HepG2 (cell line): ENCODE measurements around the gene TBCD. TPM values are rescaled to one million over a fixed set of nuclear protein-coding genes. Genes with fewer than 3 reads are reported as not detected.
A peak's percentile ranks its signal among the peaks of the same experiment; 100 is the strongest.

Experiments
- ATF7-NPFF ChIP-seq: sonication (generic); formaldehyde crosslinking; IDR thresholded peaks from 2 replicates; pipeline ENCODE4 v1.8.1; 2023; ENCODE audit warnings: mild to moderate bottlenecking, low read depth, missing genetic modification reagents, moderate library complexity
- CHD2 ChIP-seq: IDR thresholded peaks from 2 replicates; pipeline ENCODE4 v1.6.1; 2011; ENCODE audit warnings: low read depth, low read length, improper control_type of control experiment
- FLYWCH1 ChIP-seq: sonication (generic); formaldehyde crosslinking; IDR thresholded peaks from 2 replicates; pipeline ENCODE4 v1.8.1; 2023; ENCODE audit warnings: mild to moderate bottlenecking, missing genetic modification reagents
- GPN1 ChIP-seq: sonication (generic); formaldehyde crosslinking; IDR thresholded peaks from 2 replicates; pipeline ENCODE4 v1.5.1; 2020; ENCODE audit warnings: missing genetic modification reagents, borderline replicate concordance
- JUN ChIP-seq: sonication (generic); formaldehyde crosslinking; IDR thresholded peaks from 2 replicates; pipeline ENCODE4 v1.4.0; 2020; ENCODE audit warnings: mild to moderate bottlenecking, missing genetic modification reagents
- JUND ChIP-seq: sonication (generic); formaldehyde crosslinking; IDR thresholded peaks from 2 replicates; pipeline ENCODE4 v1.8.0; 2022; ENCODE audit warnings: mild to moderate bottlenecking, missing genetic modification reagents
- KLF15 ChIP-seq: sonication (generic); formaldehyde crosslinking; IDR thresholded peaks from 2 replicates; pipeline ENCODE4 v1.8.1; 2023; ENCODE audit warnings: borderline replicate concordance, mild to moderate bottlenecking, inconsistent platforms, missing genetic modification reagents, mixed read lengths
- MATR3 ChIP-seq: sonication (generic); formaldehyde crosslinking; IDR thresholded peaks from 2 replicates; pipeline ENCODE4 v1.4.0; 2020; ENCODE audit warnings: missing genetic modification reagents
- MYC ChIP-seq: sonication (generic); formaldehyde crosslinking; IDR thresholded peaks from 2 replicates; pipeline ENCODE4 v1.9.0; 2021; ENCODE audit warnings: missing genetic modification reagents, borderline replicate concordance
- NAIF1 ChIP-seq: sonication (generic); formaldehyde crosslinking; IDR thresholded peaks from 2 replicates; pipeline ENCODE4 v1.5.0; 2020; ENCODE audit warnings: mild to moderate bottlenecking, missing genetic modification reagents, borderline replicate concordance
- NFE2L1 ChIP-seq: sonication (generic); formaldehyde crosslinking; IDR thresholded peaks from 2 replicates; pipeline ENCODE4 v1.4.0; 2020; ENCODE audit warnings: missing genetic modification reagents, mild to moderate bottlenecking, borderline replicate concordance
- NFYC ChIP-seq: IDR thresholded peaks from 2 replicates; pipeline ENCODE4 v1.6.1; 2016; ENCODE audit warnings: missing genetic modification reagents, missing compliant biosample characterization
- RXRB ChIP-seq: IDR thresholded peaks from 2 replicates; pipeline ENCODE4 v1.6.1; 2016; ENCODE audit warnings: borderline replicate concordance, missing genetic modification reagents, missing compliant biosample characterization
- SAFB2 ChIP-seq: sonication (generic); formaldehyde crosslinking; IDR thresholded peaks from 2 replicates; pipeline ENCODE4 v1.5.1; 2020; ENCODE audit warnings: missing genetic modification reagents, low read depth, mild to moderate bottlenecking, borderline replicate concordance
- SAP130 ChIP-seq: IDR thresholded peaks from 2 replicates; pipeline ENCODE4 v1.6.1; 2016; ENCODE audit warnings: low read depth
- ZC3H13 ChIP-seq: sonication (generic); formaldehyde crosslinking; IDR thresholded peaks from 2 replicates; pipeline ENCODE4 v1.8.1; 2023; ENCODE audit warnings: mild to moderate bottlenecking, missing genetic modification reagents, moderate library complexity
- ZFP41 ChIP-seq: sonication (generic); formaldehyde crosslinking; IDR thresholded peaks from 2 replicates; pipeline ENCODE4 v1.4.0; 2020; ENCODE audit warnings: mild to moderate bottlenecking, missing genetic modification reagents, borderline replicate concordance
- ZNF124 ChIP-seq: sonication (generic); formaldehyde crosslinking; IDR thresholded peaks from 2 replicates; pipeline ENCODE4 v1.4.0; 2020; ENCODE audit warnings: missing genetic modification reagents
- ZNF281 ChIP-seq: sonication (generic); formaldehyde crosslinking; IDR thresholded peaks from 2 replicates; pipeline ENCODE4 v1.4.0; 2020; ENCODE audit warnings: missing genetic modification reagents, borderline replicate concordance
- ZNF3 ChIP-seq: IDR thresholded peaks from 2 replicates; pipeline ENCODE4 v1.7.0; 2017; ENCODE audit warnings: inconsistent platforms
- ZNF557 ChIP-seq: sonication (generic); formaldehyde crosslinking; IDR thresholded peaks from 2 replicates; pipeline ENCODE4 v1.4.0; 2020; ENCODE audit warnings: missing genetic modification reagents
- ZNF629 ChIP-seq: sonication (generic); formaldehyde crosslinking; conservative IDR thresholded peaks from 2 replicates; pipeline ENCODE4 v1.5.0; 2020; ENCODE audit warnings: missing genetic modification reagents
- ZNF687 ChIP-seq: sonication (generic); formaldehyde crosslinking; IDR thresholded peaks from 2 replicates; pipeline ENCODE4 v1.5.1; 2020; ENCODE audit warnings: mild to moderate bottlenecking, missing genetic modification reagents, moderate library complexity
- ZNF703 ChIP-seq: sonication (generic); formaldehyde crosslinking; IDR thresholded peaks from 2 replicates; pipeline ENCODE4 v1.5.1; 2020; ENCODE audit warnings: missing genetic modification reagents, mild to moderate bottlenecking, moderate library complexity, borderline replicate concordance
- ZNF766 ChIP-seq: sonication (generic); formaldehyde crosslinking; IDR thresholded peaks from 2 replicates; pipeline ENCODE4 v1.5.0; 2020; ENCODE audit warnings: missing genetic modification reagents, borderline replicate concordance
- ZSCAN29 ChIP-seq: sonication (generic); formaldehyde crosslinking; conservative IDR thresholded peaks from 2 replicates; pipeline ENCODE4 v1.4.0; 2020; ENCODE audit warnings: mild to moderate bottlenecking, missing genetic modification reagents
- polyA plus RNA-seq, 8 experiments: library from polyadenylated mRNA; depleted of rRNA in 3 of 8; stranded (reverse) in 7 of 8; unstranded in 1 of 8; fragments of >200 nt; fragmentation: Illumina TruSeq in 4 of 8; extraction: Trizol in 4 of 8; gene quantifications; 2 replicates each; pipeline versions ENCODE4 v1.2.1 to v1.2.3, GENCODE V29; 2011 to 2016; ENCODE audit warnings: low read depth in 4 of 8, missing spikeins in 1 of 8, mixed read lengths in 1 of 8; ENCODE audit not compliant: insufficient read depth in 1 of 8
- total RNA-seq, 5 experiments: library from RNA; depleted of rRNA; stranded (reverse); fragments of >200 nt; fragmentation: Illumina TruSeq; extraction: Trizol; gene quantifications; 2 replicates each; pipeline ENCODE4 v1.2.3, GENCODE V29; 2016; ENCODE audit warnings: low read depth in 1 of 5

Gene TBCD
- total and polyA plus RNA-seq, 2 of the 13 experiments (the other 11 are each of a cell fraction or from before 2014, with no cell fraction given) = 33.9 to 54.8 TPM

- TF ChIP-seq ZNF281 (CRISPR knock-in tag) = no peak
- no peak for TF ChIP-seq NAIF1 (CRISPR knock-in tag)
- TF ChIP-seq SAP130 (CRISPR knock-in tag) = no peak
- no peak for TF ChIP-seq ZNF124 (CRISPR knock-in tag)
- TF ChIP-seq ATF7-NPFF (CRISPR knock-in tag) = no peak
- no peak for TF ChIP-seq CHD2
- TF ChIP-seq NFYC (CRISPR knock-in tag) = no peak
- TF ChIP-seq ZC3H13 = no peak
- TF ChIP-seq MYC = peak; percentile 70; the same call in 1 of the 2 replicates
- TF ChIP-seq KLF15 (CRISPR knock-in tag) = no peak
- no peak for TF ChIP-seq FLYWCH1 (CRISPR knock-in tag)
- no peak for TF ChIP-seq ZFP41
- TF ChIP-seq SAFB2 = no peak
- TF ChIP-seq ZNF703 (CRISPR knock-in tag) = no peak
- no peak for TF ChIP-seq JUN
- no peak for TF ChIP-seq ZNF3 (CRISPR knock-in tag)
- TF ChIP-seq ZNF687 = peak; percentile 93
- TF ChIP-seq ZSCAN29 = no peak
- no peak for TF ChIP-seq JUND (CRISPR knock-in tag)
- no peak for TF ChIP-seq ZNF766 (CRISPR knock-in tag)
- TF ChIP-seq RXRB (CRISPR knock-in tag) = no peak
- no peak for TF ChIP-seq MATR3 (CRISPR knock-in tag)
- no peak for TF ChIP-seq GPN1 (CRISPR knock-in tag)
- TF ChIP-seq ZNF629 (CRISPR knock-in tag) = no peak
- no peak for TF ChIP-seq NFE2L1 (CRISPR knock-in tag)
- TF ChIP-seq ZNF557 = no peak
These were observed 123.6 kb downstream of the TBCD start (continued) for GRCh38 chr17:82875407-82875856.
